ENCODE results near the gene TSSK3.
"Not testable (repeated sequence)": the region's sequence is repeated elsewhere in the genome, so short reads cannot be mapped to it uniquely, and the experiment has no call there.

TSSK3 gene

GRCh38 chr1:32338637-32339145 is 23.6 kb upstream of the TSSK3 start:
- in situ Hi-C loops (cut with HindIII; ENCODE audit: low sequenced_read_pairs): no loop called here

GRCh38 chr1:32339363-32339978 is 22.9 kb upstream of the TSSK3 start:
- in situ Hi-C loops (cut with HindIII; ENCODE audit: low sequenced_read_pairs): no loop called here

- in situ Hi-C loops (cut with HindIII; ENCODE audit: low sequenced_read_pairs): no loop called here
Measured at GRCh38 chr1:32341186-32341757, 21.1 kb upstream of the TSSK3 start.

GRCh38 chr1:32341971-32342370 is 20.4 kb upstream of the TSSK3 start:
- in situ Hi-C loops (cut with HindIII; ENCODE audit: low sequenced_read_pairs): no loop called here

GRCh38 chr1:32342704-32343103 is 19.6 kb upstream of the TSSK3 start:
- in situ Hi-C loops (cut with HindIII; ENCODE audit: low sequenced_read_pairs): no loop called here

GRCh38 chr1:32345289-32345827 is 17.0 kb upstream of the TSSK3 start:
- in situ Hi-C loops (cut with HindIII; ENCODE audit: low sequenced_read_pairs): no loop called here

GRCh38 chr1:32346532-32347157 is 15.7 kb upstream of the TSSK3 start:
- in situ Hi-C loops (cut with HindIII; ENCODE audit: low sequenced_read_pairs): no loop called here

GRCh38 chr1:32349211-32349708 is 13.1 kb upstream of the TSSK3 start:
- in situ Hi-C loops (cut with HindIII; ENCODE audit: low sequenced_read_pairs): no loop called here

GRCh38 chr1:32350785-32351398 is 11.4 kb upstream of the TSSK3 start:
- in situ Hi-C loops (cut with HindIII; ENCODE audit: low sequenced_read_pairs): no loop called here

- in situ Hi-C loops (cut with HindIII; ENCODE audit: low sequenced_read_pairs): no loop called here
Measured at GRCh38 chr1:32351399-32352238, 10.7 kb upstream of the TSSK3 start.

- in situ Hi-C loops (cut with HindIII; ENCODE audit: low sequenced_read_pairs): no loop called here
Measured at GRCh38 chr1:32352239-32352745, 10.0 kb upstream of the TSSK3 start.

- in situ Hi-C loops (cut with HindIII; ENCODE audit: low sequenced_read_pairs): no loop called here
Measured at GRCh38 chr1:32352831-32353383, 9.4 kb upstream of the TSSK3 start.

GRCh38 chr1:32353431-32353830 is 8.9 kb upstream of the TSSK3 start:
- in situ Hi-C loops (cut with HindIII; ENCODE audit: low sequenced_read_pairs): no loop called here

- in situ Hi-C loops (cut with HindIII; ENCODE audit: low sequenced_read_pairs): no loop called here
Measured at GRCh38 chr1:32353886-32354570, 8.3 kb upstream of the TSSK3 start.

GRCh38 chr1:32355778-32356177 is 6.6 kb upstream of the TSSK3 start:
- in situ Hi-C loops (cut with HindIII; ENCODE audit: low sequenced_read_pairs): not testable (repeated sequence)

- in situ Hi-C loops (cut with HindIII; ENCODE audit: low sequenced_read_pairs): no loop called here
Measured at GRCh38 chr1:32356478-32356877, 5.9 kb upstream of the TSSK3 start.

GRCh38 chr1:32357614-32358013 is 4.7 kb upstream of the TSSK3 start:
- in situ Hi-C loops (cut with HindIII; ENCODE audit: low sequenced_read_pairs): no loop called here

GRCh38 chr1:32358435-32358834 is 3.9 kb upstream of the TSSK3 start:
- in situ Hi-C loops (cut with HindIII; ENCODE audit: low sequenced_read_pairs): no loop called here

- in situ Hi-C loops (cut with HindIII; ENCODE audit: low sequenced_read_pairs): no loop called here
Measured at GRCh38 chr1:32361308-32361673, 1.0 kb upstream of the TSSK3 start.
